ENCODE measurements around the gene AHCYL2. TPM values are rescaled to one million over a fixed set of nuclear protein-coding genes. Genes with fewer than 3 reads are reported as not detected.
A peak's percentile ranks its signal among the peaks of the same experiment; 100 is the strongest.

AHCYL2 gene
- 9.5 and 10.1 TPM in 2 replicates for total RNA-seq

DNA sequence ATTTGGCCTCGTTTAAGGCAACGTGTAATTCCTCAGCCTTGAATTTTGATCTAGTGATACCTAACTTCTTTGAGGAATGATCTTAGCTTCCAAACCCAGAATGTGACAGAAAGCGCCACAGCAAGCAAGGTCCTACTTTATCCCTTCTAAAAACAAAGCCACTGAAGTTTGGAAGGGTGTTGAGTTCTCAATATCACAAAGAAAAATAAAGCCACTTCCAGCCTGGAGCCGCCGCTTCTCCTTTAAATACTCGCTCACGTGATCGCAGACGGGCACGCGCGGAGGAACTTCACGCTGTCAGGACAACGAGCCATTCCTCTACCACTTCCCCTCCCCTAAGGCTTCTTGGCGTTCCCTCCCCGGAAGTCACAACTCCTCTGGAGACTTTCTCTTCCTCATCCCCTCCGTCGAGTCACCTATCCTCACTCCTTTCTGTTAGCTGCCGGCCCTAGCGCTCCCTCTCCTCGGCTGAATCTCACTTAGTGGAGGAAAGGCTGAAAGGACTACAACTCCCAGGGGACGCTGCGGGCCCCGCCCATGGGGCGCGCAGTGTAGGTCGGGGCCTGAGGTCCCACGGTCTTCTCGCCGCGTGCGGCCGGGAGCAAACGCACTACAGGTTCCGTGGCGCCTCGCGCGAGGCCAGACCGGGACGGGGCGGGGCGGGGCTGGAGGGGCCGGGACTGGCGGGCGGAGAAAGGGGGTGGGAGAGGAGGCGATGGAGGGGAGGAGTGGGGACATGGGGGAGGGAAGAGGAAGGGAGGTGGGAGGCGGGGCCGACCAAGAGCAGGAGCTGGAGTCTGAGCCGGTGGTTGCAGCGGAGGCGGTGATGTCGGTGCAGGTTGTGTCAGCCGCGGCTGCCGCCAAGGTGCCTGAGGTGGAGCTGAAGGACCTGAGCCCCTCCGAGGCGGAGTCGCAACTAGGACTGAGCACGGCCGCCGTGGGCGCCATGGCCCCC, at the start of gene AHCYL2:
AHCYL2 (plus strand) TSS at position 780 of the 955 bp plus-strand sequence.
- H3K36me3 ChIP-seq (ENCODE audit: control insufficient read depth, insufficient read depth, low read length) = no peaks in the 10 kb centered on the region
- TF ChIP-seq, protein P1, sequence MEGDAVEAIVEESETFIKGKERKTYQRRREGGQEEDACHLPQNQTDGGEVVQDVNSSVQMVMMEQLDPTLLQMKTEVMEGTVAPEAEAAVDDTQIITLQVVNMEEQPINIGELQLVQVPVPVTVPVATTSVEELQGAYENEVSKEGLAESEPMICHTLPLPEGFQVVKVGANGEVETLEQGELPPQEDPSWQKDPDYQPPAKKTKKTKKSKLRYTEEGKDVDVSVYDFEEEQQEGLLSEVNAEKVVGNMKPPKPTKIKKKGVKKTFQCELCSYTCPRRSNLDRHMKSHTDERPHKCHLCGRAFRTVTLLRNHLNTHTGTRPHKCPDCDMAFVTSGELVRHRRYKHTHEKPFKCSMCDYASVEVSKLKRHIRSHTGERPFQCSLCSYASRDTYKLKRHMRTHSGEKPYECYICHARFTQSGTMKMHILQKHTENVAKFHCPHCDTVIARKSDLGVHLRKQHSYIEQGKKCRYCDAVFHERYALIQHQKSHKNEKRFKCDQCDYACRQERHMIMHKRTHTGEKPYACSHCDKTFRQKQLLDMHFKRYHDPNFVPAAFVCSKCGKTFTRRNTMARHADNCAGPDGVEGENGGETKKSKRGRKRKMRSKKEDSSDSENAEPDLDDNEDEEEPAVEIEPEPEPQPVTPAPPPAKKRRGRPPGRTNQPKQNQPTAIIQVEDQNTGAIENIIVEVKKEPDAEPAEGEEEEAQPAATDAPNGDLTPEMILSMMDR (IDR thresholded peaks at IDR 0.05; ENCODE audit: insufficient read depth, low read length, poor library complexity, severe bottlenecking) = no peak
- peak; percentile 86 for DNase-seq (ENCODE audit: low read depth)
- no peaks in the 10 kb centered on the region for H3K27me3 ChIP-seq (ENCODE audit: control insufficient read depth, insufficient read depth, low read length)
- H3K4me3 ChIP-seq (ENCODE audit: low read depth, low read length) = peak within 1 kb of the TSS; percentile 72

DNA sequence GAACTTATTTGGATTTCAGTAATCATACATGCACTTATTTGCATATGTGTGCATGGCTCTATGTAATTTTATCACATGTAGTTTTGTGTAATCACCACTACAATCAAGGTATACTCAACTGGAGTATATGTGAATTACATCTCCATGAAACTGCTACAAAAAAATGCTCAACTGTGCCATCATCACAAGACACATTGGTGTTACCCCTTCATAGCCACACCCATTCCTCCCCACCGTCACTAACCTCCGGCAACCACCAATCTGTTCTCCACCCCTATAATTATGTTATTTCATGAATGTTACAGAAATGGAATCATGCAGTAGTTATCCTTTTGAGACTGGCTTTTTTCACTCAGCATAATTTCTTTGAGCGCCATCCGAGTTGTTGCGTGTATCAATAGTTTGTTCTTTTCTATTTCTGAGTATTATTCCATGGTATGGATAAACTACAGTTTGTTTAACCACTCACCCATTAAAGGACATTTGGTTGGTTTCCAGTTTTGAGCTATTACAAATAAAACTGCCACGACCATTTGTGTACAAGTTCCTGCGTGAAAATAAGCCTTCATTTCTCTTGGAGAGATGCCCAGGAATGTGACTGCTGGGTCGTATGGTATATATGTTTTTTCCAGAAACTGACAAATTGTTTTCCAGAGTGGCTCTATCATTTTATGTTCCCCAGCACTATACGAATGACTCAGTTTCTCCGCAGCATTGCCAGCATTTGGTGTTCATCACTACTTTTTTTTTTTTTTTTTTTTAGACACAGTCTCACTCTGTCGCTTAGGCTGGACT, 47.7 kb upstream of the AHCYL2 start:
- no peak for DNase-seq (ENCODE audit: low read depth)
- Histone ChIP-seq H3K27me3 (ENCODE audit: control insufficient read depth, insufficient read depth, low read length) (no peaks in the 10 kb centered on the region), H3K36me3 (ENCODE audit: control insufficient read depth, insufficient read depth, low read length) (no peaks in the 10 kb centered on the region), H3K4me3 (ENCODE audit: low read depth, low read length) (no peak overlapping the region)
- TF ChIP-seq, protein P1 (IDR thresholded peaks at IDR 0.05; ENCODE audit: insufficient read depth, low read length, poor library complexity, severe bottlenecking) = no peak

DNA sequence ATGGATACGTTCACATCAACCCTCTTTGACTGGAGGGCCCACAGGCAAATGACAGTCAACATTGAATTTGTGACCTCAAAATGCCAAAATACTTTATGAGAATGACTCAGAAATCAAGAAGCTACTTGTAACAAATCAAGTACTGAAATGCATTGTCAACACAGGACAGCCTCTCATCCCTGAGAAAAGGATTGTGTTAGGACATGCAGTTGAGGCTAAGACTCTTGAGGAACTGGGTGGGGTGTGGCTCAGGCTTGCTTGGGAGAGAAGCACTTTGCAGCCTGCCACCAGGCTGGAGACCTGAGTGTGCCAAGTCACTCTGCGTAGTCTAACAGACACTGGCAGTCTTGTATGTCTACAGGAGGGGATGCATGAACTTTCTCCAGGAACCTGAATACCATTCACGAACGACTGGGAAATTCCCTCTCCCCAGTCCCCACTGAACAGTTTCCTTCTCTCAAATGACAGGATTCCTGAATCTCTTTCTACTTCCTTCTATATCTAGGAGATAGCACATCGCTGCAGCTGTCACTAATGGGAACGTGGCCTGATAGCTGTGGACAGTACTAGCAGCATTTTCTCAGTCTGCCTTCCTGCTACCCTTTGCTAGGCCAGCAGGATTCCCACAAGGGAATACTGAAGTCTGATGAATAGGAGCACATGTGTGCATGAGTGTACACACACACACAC, 39.7 kb upstream of the AHCYL2 start:
- H3K4me3 ChIP-seq (ENCODE audit: low read depth, low read length) = no peak overlapping the region
- TF ChIP-seq, protein P1 (IDR thresholded peaks at IDR 0.05; ENCODE audit: insufficient read depth, low read length, poor library complexity, severe bottlenecking) = no peak
- H3K36me3 ChIP-seq (ENCODE audit: control insufficient read depth, insufficient read depth, low read length) = no peaks in the 10 kb centered on the region
- no peak for DNase-seq (ENCODE audit: low read depth)
- no peaks in the 10 kb centered on the region for H3K27me3 ChIP-seq (ENCODE audit: control insufficient read depth, insufficient read depth, low read length)

DNA sequence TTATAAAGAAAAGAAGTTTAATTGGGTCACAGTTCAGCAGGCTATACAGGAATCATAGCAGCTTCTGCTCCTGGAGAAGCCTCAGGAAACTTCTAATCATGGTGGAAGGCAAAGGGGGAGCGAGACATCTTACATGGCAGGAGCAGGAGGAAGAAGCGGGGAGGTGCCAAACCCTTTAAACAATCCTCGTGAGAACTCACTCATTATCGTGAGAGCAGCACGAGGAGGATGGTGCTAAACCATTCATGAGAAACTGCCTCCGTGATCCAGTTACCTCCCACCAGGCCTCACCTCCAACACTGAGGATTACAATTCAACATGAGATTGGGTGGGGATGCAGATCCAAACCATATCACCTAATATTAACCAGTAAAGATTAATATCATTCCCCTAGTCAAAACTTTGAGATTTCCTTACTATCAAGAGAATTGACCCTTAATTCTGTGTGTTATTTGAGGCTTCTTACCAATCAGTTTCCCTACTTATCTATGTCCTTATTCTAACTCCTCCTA, 38.0 kb upstream of the AHCYL2 start:
- TF ChIP-seq, protein P1 (IDR thresholded peaks at IDR 0.05; ENCODE audit: insufficient read depth, low read length, poor library complexity, severe bottlenecking) = no peak
- no peak for DNase-seq (ENCODE audit: low read depth)
- H3K4me3 ChIP-seq (ENCODE audit: low read depth, low read length) = no peak overlapping the region
- no peaks in the 10 kb centered on the region for H3K36me3 ChIP-seq (ENCODE audit: control insufficient read depth, insufficient read depth, low read length)
- H3K27me3 ChIP-seq (ENCODE audit: control insufficient read depth, insufficient read depth, low read length) = no peaks in the 10 kb centered on the region

DNA sequence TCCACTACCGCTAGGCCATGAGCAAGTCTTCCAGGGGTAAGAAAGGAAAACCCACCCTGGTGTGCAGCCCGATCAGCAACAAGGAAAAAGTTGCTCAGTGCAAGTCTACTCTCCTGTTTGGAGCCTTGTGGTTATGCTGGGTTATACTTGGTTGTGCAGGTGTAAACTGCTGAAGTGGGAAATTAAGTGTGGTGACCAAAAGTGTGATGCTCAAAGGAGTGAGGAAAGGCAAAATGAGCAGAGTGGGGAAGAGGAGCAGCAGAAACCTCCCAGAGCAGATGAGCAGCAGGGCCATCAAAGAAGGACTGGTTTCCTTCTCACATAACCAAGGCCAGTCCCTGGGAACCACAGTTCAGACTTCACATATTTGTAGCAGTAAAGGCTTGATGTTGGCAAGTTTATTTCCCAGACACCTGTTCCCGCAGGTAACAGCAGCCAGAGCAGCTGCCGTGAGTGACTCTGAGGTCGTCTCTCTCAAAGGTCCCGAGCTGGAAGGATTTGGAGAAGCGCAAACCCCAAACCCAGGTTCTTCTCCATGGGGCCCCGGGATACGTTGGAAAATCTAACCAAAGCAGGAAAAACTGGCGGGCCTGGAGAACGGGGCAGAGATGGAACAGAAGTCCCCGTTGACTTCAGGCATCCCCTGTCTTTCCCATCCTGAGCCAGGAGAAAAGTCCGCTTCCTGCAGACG, 37.0 kb upstream of the AHCYL2 start:
- Histone ChIP-seq H3K27me3 (ENCODE audit: control insufficient read depth, insufficient read depth, low read length) (no peaks in the 10 kb centered on the region), H3K36me3 (ENCODE audit: control insufficient read depth, insufficient read depth, low read length) (no peaks in the 10 kb centered on the region), H3K4me3 (ENCODE audit: low read depth, low read length) (peak overlapping the region; percentile 79)
- TF ChIP-seq, protein P1 (IDR thresholded peaks at IDR 0.05; ENCODE audit: insufficient read depth, low read length, poor library complexity, severe bottlenecking) = no peak
- DNase-seq (ENCODE audit: low read depth) = no peak

Data from kidney epithelial cell (primary cell).